Mucosa of gallbladder (tissue), 1 donor: ENCODE data around the gene MOK. TPM values are rescaled to one million over a fixed set of nuclear protein-coding genes. Genes with fewer than 3 reads are reported as not detected.
"Not testable (repeated sequence)": the region's sequence is repeated elsewhere in the genome, so short reads cannot be mapped to it uniquely, and the experiment has no call there.

Experiments used
- DNase-seq: peaks from one replicate; pipeline ENCODE4 v3.0.0-alpha.2; 2020; ENCODE audit warnings: low spot score
- total RNA-seq: library from RNA; stranded (reverse); gene quantifications from one replicate; pipeline ENCODE4 v1.2.1, GENCODE V29; 2021
- donor health status: DM: no; HTN: no; CAD: no.

Gene MOK
- total RNA-seq, 1 donor from 2014 or later, result 20.5 TPM

DNA sequence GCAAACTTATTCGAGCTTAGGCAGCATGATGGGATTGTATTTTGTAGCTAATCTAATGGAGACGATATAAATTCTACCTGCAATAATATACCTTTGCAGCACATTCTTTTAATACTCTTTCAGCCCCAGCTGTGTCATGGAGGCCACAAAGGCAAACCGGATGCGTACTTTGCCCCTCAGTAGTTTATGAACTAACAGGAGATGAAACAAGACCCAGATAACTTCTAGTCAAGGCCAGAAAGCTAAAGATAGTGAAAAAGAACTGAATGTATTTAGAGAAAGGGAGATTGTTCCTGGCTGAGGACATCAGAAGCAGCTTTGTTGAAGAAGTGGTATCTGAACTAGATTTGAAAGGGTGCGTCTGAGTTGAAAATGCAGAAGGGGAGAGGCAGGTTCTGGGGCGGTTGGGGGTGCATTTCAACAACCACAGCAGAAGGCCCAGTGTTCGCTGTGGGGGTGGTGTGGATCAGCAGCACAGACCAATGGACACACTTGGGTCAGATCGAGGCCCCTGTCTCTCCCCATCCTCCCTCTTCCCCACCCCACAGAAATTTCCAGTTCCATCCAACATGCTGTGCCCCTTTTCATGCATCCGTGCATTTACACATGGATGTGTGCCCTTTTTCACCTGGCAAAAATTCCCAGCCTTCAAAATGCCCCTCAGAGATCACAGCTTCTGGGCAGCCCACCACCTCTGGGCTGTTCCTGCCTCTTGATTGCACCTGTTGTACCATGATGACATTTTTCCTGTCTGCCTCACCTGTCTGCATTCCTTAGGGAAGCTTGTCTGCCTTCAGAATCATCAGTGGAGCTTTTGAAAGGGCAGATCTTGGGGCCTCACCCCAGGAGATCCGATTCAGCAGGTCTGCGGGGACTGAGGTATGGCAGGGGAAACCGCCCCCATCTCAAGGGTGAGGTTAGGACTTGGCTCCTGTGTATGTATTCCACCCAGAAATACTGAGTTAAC, 16.8 kb upstream of the MOK start:
- no peak for DNase-seq

DNA sequence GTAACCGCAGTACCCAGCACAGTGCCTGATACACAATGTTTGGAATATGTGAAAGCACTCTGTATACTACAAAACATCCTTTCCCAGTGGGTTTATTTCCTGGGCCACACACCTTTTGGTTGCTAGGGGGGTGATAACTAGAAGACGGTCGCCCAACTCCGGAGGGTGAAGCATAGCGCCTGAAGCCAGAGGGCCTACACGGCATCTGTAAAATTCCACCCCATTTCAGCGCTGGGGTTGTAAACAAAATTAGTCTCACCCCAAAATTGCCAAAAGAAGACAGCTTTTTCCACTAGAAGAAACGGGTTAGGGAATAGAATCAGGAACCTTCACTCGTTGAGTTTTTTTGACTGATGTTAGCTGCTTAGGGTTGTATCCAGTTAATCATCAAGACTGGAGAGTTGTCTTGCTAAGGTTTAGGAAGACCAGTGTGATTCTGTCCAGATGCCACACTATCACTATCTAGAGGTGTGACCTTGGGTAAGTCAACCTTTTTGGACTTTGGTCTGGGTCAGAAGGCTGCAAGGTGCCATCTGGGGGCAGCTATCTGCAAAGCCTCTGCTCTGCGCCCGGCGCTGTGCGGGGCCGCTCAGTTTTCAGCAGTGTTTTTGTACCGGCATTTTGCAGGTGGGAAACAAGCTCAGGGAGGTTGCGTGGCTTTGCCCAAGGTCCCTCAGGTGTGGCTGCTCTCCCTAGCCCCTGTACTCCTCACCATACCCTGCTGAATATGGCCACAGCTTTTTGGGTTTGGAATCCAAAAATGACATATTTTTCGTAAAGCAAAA, 15.9 kb upstream of the MOK start:
- DNase-seq, result no peak

DNA sequence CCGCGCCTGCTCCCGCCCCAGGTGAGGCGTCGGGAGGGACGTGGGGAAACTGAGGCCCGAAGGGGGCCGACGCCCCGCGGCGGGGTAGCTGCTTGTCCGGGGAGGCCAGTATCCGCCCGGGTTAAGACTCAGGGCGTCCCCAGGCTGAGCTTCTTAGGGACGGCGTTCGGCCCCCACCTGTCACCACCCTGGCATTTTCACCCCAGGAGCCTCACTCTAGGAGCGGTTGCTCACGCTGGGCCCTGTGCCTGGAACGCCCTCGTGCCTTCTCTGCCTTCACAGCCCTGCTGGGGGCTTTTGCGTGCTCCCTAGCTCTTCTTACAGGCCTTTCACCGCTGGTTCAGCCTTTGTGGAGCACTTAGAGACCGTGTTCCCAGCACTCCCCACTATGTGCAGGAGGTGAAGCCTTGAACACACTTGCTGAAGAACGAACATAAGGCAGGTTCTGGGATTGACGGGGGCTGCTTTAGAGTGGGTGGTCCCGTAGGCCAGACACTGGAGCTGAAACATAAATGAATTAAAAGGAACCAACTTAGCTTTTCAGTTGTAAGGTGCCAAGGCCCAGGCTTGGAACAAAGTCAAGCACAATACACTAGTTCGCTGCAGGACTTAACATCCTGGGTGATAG, 15.2 kb upstream of the MOK start:
- DNase-seq, result peak; percentile 38

DNA sequence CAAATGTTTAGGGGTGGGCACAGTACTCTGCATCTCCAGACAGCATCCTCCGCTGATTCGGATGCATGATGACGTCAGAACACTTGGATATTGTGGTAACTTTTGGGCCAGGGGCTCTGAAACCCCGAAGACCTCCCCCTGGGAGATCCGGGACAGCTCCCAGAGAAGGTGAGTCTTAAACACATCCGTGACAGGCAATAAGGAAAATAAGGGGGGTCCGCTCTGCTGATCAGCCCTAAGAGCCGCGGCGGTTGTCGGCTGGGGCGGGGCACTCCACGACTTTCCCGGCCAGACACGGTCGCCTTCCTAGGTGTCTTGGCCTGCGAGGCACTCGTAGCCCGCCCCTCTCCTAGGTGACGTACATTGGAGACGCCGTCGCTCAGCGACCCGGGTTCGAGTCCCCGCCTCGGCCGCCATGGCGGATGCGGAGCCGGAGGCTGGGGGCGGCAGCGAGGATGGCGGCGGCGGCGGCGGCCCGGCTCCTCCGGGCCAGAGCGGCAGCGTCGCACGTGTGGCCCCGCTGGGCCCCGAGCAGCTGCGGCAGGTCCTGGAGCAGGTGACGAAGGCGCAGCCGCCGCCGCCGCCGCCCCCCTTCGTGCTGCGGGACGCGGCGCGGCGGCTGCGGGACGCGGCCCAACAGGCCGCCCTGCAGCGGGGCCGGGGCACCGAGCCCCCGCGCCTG, 14.5 kb upstream of the MOK start, which contains the start of gene ZNF839:
TSS of gene ZNF839 (plus strand) at position 396 of the 682 bp plus-strand sequence. CDS start at position 416, 20 bp downstream.
- DNase-seq, result peak; percentile 93

- DNase-seq, result no peak
These were observed 13.9 kb upstream of the MOK start for GRCh38 chr14:102318781-102319276.

- DNase-seq, result no peak
These were observed 12.7 kb upstream of the MOK start for GRCh38 chr14:102317564-102318248.

GRCh38 chr14:102316743-102317563, 12.0 kb upstream of the MOK start:
- peak; percentile 95 for DNase-seq

DNA sequence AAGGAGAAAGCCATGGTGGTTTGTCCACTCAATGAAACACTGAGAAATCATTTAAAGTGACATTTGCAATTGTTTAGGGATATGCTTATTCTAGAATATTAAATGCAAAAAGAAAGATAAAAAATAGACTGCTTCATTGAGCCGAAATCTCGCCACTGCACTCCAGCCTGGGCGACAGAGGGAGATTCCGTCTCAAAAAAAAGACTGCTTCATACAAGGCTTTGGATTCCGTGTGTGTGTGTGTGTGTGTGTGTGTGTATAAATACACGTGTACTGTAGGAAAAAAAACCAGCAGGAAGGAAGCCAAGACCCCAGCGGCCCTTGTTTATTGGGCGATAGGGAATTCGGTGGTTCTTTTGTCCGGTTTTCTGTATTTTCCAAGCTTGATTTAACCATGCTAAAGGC, 11.4 kb upstream of the MOK start:
- peak; percentile 68 for DNase-seq

GRCh38 chr14:102315121-102315520, 10.2 kb upstream of the MOK start:
- DNase-seq, result no peak

DNA sequence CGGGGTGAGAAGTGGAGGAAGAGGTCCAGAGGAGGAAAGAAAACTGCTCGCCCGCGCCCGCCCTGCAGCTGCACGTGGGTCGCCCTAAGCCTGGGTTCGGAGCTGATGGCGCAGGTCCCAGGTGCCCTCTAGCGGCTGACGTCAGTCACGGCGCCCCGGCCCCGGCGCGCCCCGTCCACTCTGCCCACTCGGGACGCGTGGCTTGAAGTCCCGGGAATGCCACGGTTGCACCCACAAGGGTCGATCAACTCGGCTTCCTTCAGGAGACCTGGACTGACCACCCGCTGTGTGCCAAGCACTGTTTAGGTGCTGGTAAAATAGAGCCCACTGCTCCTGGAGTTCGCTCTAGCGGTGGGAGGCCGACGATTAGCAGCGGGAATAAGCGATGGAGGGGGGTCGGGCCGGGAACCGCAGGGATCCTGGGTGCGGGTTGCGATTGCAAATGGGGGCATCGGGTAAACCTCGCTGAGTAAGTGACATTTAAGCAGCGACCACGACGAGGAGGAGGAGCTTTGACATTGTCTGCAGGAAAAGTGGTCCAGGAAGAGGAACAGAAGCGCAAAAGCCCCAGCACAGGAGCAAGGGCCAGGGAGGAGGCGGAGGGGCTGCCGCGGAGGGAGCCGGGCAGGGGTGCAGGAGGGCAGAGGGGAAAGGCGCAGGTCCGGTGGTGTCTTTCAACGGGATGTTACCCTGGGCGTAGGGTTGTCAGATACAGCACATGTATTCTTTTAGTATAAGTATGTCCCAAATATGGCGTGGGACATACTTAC, 9.5 kb upstream of the MOK start:
- peak; percentile 86 for DNase-seq

DNA sequence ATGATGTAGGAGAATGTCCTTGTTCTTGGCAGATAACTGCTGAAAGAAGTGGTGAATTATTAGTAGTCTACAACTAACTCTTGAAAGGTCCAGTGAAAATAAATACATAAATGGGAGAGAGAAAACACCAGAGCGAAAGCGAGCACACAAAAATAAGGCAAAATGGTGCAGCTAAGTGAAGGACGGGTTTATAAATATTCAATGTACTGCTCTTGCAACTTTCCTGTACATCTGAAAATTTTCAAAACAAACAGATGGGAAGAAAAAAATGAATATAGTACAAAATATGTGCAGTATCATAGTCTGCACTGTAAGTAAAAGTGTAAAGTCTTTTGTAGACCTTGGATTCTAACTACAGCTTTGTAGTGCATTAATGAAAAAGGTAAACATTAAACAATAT, 1.3 kb downstream of the MOK start:
- no peak for DNase-seq

GRCh38 chr14:102298303-102299070, 6.5 kb downstream of the MOK start:
- DNase-seq, result not testable (repeated sequence)

GRCh38 chr14:102297436-102298170, 7.4 kb downstream of the MOK start:
- no peak for DNase-seq

GRCh38 chr14:102295270-102295669, 9.7 kb downstream of the MOK start:
- DNase-seq, result no peak

DNA sequence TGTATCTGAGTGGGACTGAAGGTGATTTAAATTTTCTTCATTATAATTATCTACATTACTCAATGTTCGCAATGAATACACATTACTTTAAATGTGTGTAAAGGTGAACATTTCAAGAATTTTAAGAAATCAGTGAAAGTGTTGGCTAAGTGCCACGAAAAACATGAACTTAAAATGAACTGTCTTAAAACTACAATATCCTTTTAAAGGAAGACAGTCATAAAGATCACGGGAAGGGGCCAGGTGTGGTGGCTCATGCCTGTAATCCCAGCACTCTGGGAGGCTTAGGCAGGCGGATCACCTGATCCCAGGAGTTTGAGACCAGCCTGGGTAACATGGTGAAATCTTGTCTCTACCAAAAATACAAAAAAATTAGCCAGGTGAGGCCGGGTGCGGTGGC, 11.2 kb downstream of the MOK start:
- DNase-seq, result no peak

- DNase-seq, result no peak
These were observed 12.5 kb downstream of the MOK start for GRCh38 chr14:102292441-102292840.

DNA sequence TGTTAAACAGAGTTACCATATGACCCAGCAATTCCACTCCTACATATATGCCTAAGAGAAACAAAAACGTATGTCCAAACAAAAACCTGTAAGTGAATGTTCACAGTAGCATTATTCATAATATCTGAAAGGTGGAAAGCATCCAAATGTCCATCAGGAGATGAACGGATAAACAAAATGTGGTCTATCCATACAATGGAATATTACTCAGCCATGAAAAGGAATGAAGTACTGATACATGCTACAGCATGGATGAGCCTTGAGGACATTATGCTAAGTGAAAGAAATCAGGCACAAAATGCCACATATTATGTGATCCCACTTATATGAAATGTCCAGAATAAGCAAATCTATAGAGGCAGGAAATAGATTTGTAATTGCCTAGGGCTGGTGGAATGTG, 16.8 kb downstream of the MOK start:
- DNase-seq, result no peak

DNA sequence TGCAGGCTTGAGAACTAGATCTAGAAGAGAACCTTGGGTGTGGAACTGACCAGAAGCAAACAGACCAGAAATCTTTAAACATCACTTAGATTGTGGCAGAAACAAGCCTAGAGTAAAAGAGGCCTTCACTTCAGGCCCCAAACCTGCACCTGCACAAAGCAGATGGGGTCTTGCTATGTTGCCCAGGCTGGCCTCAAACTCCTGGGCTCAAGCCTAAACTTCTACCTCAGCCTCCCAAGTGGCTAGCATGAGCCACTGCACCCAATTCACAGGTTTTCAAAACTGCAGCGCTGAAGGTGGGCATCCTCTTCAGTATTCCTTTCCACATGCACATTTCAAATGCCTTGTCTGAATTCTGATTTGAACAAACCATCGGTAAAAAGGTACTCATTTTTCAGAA, 19.9 kb downstream of the MOK start:
- no peak for DNase-seq
